ENCODE data around the gene PPP1R2.
A peak's percentile ranks its signal among the peaks of the same experiment; 100 is the strongest.
"Not testable (repeated sequence)": the region's sequence is repeated elsewhere in the genome, so short reads cannot be mapped to it uniquely, and the experiment has no call there.

Gene PPP1R2

DNA sequence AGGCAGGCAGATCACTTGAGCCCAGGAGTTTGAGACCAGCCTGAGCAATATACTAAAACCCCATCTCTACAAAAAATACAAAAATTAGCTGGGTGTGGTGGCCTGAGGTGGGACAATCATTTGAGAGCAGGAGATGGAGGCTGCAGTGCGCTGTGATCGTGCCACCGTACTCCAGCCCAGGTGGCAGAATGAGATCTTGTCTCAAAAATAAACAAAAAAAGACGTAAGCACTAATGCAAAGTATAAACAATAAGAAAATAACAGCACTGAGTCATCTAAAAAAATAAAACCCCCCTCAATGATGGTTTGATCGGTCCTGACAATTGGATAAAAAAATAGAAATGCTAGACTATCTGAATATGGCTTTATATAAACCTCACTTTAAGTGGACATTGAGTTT is 3.6 kb downstream of the PPP1R2 start:
- Mint-ChIP-seq H3K27me3 (peaks cover 12% of the 10 kb centered on the region), H3K4me1 (ENCODE audit: low read depth) (peaks cover 67% of the 10 kb centered on the region), H3K27ac (no peak overlapping the region), H3K4me3 (peak overlapping the region; percentile 17), H3K9me3 (no peaks in the 10 kb centered on the region), H3K36me3 (ENCODE audit: low read depth) (peaks cover 37% of the 10 kb centered on the region)
- intact Hi-C loops (cut with micrococcal nuclease), result no loop called here

DNA sequence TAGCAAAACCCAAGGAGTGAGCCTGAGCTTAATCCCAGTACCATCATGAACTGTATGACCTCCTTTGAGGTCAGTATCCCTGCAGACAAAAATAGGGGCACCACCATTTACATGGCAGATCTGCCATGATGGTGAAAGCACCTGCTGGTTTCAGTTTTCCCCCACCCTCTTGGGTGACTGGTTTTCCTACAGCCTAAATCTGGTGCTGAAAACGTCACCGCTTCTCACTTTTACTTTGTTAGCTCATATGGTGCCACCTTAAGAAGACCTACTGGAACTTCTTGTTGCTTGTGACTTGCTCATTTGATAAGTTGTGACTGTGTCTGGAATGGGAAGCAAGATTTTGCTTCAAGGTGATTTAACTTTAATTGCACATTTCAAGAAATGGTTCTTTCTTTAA is 5.1 kb downstream of the PPP1R2 start:
- no peaks in the 10 kb centered on the region for H3K9me3 Mint-ChIP-seq
- peaks cover 42% of the 10 kb centered on the region for H3K36me3 Mint-ChIP-seq (ENCODE audit: low read depth)
- H3K27me3 Mint-ChIP-seq, result no peaks in the 10 kb centered on the region
- intact Hi-C loops (cut with micrococcal nuclease), result no loop called here
- peaks cover 56% of the 10 kb centered on the region for H3K4me1 Mint-ChIP-seq (ENCODE audit: low read depth)
- H3K27ac Mint-ChIP-seq, result no peak overlapping the region
- H3K4me3 Mint-ChIP-seq, result no peak overlapping the region

DNA sequence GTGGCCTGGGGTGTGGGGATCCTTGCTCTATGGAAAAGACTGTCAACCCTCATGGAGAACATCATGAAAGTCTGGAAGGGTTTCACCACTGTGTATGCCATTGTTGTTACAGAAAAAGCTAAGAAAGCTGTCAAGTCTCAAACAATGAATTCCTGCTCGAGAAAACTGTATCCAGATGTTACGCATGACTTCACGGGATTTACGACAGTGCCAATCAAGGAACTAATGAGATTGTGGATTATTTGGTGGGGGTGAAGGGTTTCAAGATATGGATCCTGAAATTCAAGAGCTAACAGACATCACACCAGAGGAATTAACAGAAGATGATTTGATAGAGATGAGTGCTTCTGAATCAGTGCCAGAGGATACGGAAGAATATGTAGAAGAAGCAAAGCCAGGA is 7.8 kb downstream of the PPP1R2 start:
- peaks cover 43% of the 10 kb centered on the region for H3K36me3 Mint-ChIP-seq (ENCODE audit: low read depth)
- H3K4me1 Mint-ChIP-seq (ENCODE audit: low read depth), result peaks cover 43% of the 10 kb centered on the region
- no peak overlapping the region for H3K27ac Mint-ChIP-seq
- no peaks in the 10 kb centered on the region for H3K9me3 Mint-ChIP-seq
- no peak overlapping the region for H3K4me3 Mint-ChIP-seq
- H3K27me3 Mint-ChIP-seq, result no peaks in the 10 kb centered on the region
- intact Hi-C loops (cut with micrococcal nuclease), result no loop called here

DNA sequence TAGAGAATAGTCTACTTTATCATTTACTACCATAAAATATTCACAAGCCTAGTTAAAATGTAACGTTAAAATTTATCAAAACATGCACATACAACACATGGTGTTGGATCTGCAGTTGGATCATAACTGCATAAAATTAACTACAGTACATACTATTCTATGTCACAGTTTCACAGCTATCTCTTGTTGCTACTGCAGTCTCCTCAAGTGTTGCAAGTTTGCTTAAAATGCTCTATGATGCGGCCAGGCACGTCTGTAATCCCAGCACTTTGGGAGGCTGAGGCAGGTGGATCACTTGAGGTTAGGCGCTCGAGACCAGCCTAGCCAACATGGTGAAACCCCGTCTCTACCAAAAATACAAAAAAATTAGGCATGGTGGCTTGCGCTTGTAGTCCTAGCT is 10.3 kb downstream of the PPP1R2 start:
- Mint-ChIP-seq H3K4me1 (ENCODE audit: low read depth) (peaks cover 24% of the 10 kb centered on the region), H3K9me3 (no peaks in the 10 kb centered on the region), H3K36me3 (ENCODE audit: low read depth) (peaks cover 47% of the 10 kb centered on the region), H3K27ac (no peak overlapping the region), H3K4me3 (no peak overlapping the region), H3K27me3 (no peaks in the 10 kb centered on the region)
- intact Hi-C loops (cut with micrococcal nuclease), result no loop called here

DNA sequence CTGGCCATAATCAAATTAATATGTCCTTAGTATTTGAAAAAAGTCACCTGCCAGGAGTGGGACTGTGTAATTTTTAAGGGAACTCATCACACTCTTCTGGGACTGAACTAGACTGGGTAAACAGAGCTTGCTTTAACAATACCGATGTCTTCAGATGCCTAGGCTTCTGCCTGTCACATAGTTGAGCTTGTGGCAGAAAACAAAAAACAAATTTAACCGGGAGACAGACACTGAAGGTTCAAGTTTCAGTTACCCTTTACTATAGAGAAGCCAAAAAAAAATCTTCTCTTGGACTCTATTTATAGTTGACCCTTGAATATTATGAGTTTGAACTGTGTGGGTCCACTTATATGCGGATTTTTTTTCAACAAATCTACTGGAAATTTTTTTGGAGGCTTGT is 10.8 kb downstream of the PPP1R2 start:
- Mint-ChIP-seq H3K27ac (no peak overlapping the region), H3K9me3 (no peaks in the 10 kb centered on the region), H3K4me3 (no peak overlapping the region), H3K27me3 (no peaks in the 10 kb centered on the region), H3K36me3 (ENCODE audit: low read depth) (peaks cover 52% of the 10 kb centered on the region), H3K4me1 (ENCODE audit: low read depth) (peaks cover 19% of the 10 kb centered on the region)
- intact Hi-C loops (cut with micrococcal nuclease), result no loop called here

DNA sequence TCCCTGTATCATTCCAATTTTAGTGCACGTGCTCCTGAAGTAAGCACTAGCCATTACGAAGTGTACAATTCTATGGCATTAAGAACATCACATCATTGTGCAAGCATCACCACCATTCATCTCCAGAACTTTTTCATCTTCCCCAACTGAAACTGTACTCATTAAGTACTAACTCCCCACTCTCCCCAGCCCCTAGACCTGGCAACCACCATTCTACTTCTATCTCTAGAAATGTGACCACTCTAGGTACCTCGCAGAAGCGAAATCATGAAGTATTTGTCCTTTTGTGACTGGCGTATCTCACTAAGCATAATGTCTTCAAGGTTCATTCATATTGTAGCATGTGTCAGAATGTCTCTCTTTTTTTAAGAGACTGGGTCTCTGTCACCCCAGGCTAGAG is 11.4 kb downstream of the PPP1R2 start:
- Mint-ChIP-seq H3K4me1 (ENCODE audit: low read depth) (peaks cover 18% of the 10 kb centered on the region), H3K27me3 (no peaks in the 10 kb centered on the region), H3K4me3 (no peak overlapping the region), H3K9me3 (no peaks in the 10 kb centered on the region), H3K36me3 (ENCODE audit: low read depth) (peaks cover 59% of the 10 kb centered on the region), H3K27ac (no peak overlapping the region)
- intact Hi-C loops (cut with micrococcal nuclease), result no loop called here

DNA sequence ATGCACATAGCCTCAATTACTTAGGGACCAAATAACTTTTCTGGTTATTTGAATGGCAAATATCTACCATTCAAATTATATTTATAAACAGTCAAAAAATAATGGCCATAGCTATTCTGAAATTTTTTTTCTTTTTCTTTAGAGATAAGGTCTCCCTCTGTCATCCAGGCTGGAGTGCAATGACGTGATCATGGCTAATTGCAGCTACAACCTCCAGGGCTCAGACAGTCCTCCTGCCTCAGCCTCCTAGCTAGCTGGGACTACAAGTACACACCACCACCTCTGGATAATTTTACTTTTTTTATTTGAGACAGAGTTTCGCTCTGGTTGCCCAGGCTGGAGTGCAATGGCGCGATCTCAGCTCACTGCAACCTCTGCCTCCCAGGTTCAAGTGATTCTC is 16.6 kb downstream of the PPP1R2 start:
- Mint-ChIP-seq H3K27ac (no peak overlapping the region), H3K9me3 (no peaks in the 10 kb centered on the region), H3K36me3 (ENCODE audit: low read depth) (peaks cover 69% of the 10 kb centered on the region), H3K27me3 (no peaks in the 10 kb centered on the region), H3K4me1 (ENCODE audit: low read depth) (peaks cover 6% of the 10 kb centered on the region), H3K4me3 (no peak overlapping the region)
- intact Hi-C loops (cut with micrococcal nuclease), result no loop called here

DNA sequence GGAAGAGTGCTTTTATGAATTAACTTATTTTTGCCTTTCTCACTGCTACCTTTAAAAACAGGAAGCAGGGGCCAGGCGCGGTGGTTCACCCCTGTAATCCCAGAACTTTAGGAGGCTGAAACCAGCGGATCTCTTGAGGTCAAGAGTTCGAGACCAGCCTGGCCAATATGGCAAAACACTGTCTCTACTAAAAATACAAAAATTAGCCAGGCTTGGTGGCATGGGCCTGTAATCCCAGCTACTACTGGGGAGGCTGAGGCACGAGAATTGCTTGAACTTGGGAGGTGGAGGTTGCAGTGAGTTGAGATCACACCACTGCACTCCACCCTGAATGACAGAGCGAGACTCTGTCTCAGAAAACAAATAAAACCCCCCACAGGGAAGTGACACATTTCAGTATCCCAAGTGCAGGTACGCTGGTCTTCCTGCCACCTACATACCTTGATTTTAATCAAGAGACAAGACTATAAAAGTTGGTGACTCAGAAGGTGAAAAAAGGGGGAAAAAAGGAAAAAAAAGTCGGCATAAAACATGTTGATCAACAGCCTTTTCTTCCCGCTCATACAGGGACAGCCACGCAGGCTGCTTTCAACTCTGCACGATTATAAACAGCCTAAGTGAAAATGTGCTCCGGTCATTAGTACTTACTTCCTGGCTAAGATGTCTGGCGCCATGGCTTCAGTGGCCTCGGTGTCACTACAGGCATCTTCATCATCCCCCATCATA is 18.8 kb downstream of the PPP1R2 start:
- Mint-ChIP-seq H3K9me3 (no peaks in the 10 kb centered on the region), H3K27me3 (no peaks in the 10 kb centered on the region), H3K36me3 (ENCODE audit: low read depth) (peaks cover 77% of the 10 kb centered on the region), H3K27ac (no peak overlapping the region), H3K4me3 (no peak overlapping the region), H3K4me1 (ENCODE audit: low read depth) (peaks cover 5% of the 10 kb centered on the region)
- intact Hi-C loops (cut with micrococcal nuclease), result loop anchor here (5.0 kb wide), 1 partner anchor 82 kb away; the partner anchor contains the start of gene ACAP2

DNA sequence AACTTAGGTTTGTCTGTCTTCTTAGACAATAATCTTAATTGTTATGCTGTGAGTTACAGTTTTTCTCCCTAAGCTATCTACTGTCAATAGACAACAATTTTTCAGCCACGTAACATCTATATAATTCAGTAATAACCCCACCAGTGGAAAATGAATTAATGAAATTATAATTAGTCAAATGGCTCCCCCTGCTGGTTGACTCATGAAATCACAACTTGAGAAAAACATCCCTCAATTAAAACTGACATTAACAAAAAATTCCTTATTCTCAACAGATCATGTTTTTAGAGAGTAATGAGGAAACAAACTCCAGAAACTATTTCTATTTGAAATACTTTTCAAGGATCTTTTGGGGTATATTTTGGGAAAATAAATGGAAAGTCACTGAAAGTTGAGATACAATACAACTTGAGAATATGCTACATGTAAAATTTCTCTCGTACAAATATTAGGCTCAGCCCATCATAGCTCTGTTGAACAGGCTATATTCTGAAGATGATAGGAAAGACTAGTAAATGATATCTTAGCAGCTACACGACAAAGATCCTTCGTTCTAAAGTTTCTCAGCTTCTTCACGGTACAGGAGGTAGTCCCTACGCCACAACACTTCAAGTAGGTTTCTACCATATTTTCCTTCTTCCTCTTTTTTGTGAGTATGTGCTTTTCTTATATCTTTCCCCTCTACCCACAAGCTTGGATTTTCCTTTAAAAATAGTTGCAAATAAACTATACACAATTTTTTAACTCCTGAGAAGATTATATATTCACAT is 20.7 kb downstream of the PPP1R2 start:
- Mint-ChIP-seq H3K4me3 (no peak overlapping the region), H3K36me3 (ENCODE audit: low read depth) (peaks cover 73% of the 10 kb centered on the region), H3K4me1 (ENCODE audit: low read depth) (peaks cover 5% of the 10 kb centered on the region), H3K27me3 (no peaks in the 10 kb centered on the region), H3K27ac (no peak overlapping the region), H3K9me3 (no peaks in the 10 kb centered on the region)
- intact Hi-C loops (cut with micrococcal nuclease), result loop anchor here (2.0 to 5.0 kb wide), 2 partner anchors 80 to 252 kb away; partner anchors contain the start of genes ACAP2 and XXYLT1

DNA sequence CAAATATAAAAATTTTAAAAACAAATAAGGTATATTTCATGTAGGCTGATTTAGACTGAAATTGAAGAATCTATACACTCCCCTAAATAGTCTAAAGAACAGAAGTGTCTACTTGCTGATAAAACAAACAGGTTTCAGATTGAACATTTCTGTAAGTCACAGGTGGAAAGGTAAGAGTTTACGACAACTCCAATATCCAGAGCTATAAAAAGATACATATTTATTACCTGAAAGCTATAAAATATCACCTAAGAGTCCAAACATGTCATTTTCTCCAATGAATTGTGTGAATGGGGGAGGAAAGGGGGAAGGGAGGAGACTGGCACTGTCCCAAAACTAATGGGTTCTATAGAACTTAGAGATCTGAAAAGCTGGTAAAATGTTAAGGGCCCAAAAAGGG is 26.1 kb downstream of the PPP1R2 start:
- Mint-ChIP-seq H3K4me3 (no peak overlapping the region), H3K27me3 (no peaks in the 10 kb centered on the region), H3K9me3 (peaks cover 3% of the 10 kb centered on the region), H3K27ac (no peak overlapping the region), H3K36me3 (ENCODE audit: low read depth) (peaks cover 83% of the 10 kb centered on the region), H3K4me1 (ENCODE audit: low read depth) (peaks cover 2% of the 10 kb centered on the region)
- intact Hi-C loops (cut with micrococcal nuclease), result no loop called here

DNA sequence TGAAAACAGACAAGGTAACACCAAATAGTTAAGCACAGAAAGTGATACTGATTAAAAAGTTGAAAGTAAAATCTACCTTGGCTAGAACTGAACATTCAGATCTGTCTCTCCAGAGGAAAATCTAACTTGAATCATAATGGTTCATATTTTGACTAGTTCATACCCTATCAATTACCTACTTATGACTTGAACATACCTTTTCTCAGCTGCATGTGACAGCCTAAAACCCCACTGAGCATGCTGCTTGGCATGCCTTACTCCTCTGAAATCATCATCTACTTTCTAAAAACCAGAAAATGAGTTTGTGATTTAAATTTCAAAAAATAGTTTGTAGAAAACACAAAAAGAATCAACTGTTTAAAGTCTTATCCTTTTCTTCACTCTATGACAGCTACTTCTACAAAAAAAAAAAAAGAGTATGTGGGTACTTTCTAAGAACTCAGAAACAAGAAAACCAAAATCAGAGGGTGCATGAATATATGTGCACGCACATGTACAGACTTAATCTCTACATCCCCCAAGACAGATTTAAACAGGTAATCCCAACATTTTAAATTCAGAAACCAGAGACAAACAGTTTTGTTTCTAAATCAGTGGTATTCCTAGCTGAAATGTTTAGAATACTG is 28.4 kb downstream of the PPP1R2 start:
- peaks cover 79% of the 10 kb centered on the region for H3K36me3 Mint-ChIP-seq (ENCODE audit: low read depth)

DNA sequence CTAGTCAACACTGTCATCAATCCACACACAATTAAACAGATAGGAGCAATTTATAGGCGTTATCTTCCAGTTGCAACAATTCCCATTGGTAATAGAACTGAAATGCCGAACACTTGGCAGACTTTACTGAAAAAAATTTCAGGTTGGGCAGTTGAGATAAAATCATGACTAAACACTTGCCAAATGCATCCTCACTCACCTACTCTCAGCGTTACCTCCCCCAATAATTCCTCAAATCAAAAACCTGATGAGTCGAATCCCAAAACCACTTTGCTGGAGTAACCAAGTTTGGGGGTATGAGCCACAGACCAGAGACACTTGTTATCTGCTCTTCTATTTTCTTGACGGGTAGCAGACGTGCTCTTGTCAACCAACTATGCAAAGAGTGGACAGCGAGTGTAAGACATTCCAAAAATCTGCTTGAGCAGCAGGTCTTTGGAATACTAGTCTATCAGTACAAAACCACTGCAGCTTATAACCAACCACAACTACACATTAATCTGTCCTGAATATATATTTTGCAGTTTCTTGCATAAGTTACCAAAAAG is 30.3 kb downstream of the PPP1R2 start:
- no peak overlapping the region for H3K4me3 Mint-ChIP-seq
- H3K36me3 Mint-ChIP-seq (ENCODE audit: low read depth), result peaks cover 77% of the 10 kb centered on the region
- intact Hi-C loops (cut with micrococcal nuclease), result no loop called here
- peaks cover 8% of the 10 kb centered on the region for H3K9me3 Mint-ChIP-seq
- no peak overlapping the region for H3K27ac Mint-ChIP-seq
- H3K4me1 Mint-ChIP-seq (ENCODE audit: low read depth), result peaks cover 20% of the 10 kb centered on the region
- H3K27me3 Mint-ChIP-seq, result no peaks in the 10 kb centered on the region

More for the DNA sequence above, 28.4 kb downstream of the PPP1R2 start:
- H3K4me3 Mint-ChIP-seq; H3K27ac Mint-ChIP-seq; H3K9me3 Mint-ChIP-seq; intact Hi-C loops (cut with micrococcal nuclease); H3K27me3 Mint-ChIP-seq: not testable (repeated sequence)
- H3K4me1 Mint-ChIP-seq (ENCODE audit: low read depth), result peaks cover 11% of the 10 kb centered on the region

DNA sequence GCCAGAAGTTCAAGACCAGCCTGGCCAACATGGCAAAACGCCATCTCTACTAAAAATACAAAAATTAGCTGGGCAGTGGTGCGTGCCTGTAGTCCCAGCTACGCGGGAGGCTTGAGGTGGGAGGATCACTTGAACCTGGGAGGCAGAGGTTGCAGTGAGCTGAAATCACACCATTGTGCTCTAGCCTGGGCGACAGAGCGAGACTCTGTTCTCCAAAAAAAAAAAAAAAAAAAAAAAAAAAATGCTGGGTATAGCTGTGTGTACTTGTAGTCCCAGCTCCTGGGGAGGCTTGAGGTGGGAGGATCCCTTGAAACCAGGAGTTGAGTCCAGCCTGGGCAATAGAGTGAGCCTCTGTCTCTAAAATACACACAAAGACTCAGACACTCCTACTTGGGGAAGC is 32.0 kb downstream of the PPP1R2 start:
- no peak overlapping the region for H3K4me3 Mint-ChIP-seq
- H3K27me3 Mint-ChIP-seq, result no peaks in the 10 kb centered on the region
- H3K36me3 Mint-ChIP-seq (ENCODE audit: low read depth), result peaks cover 63% of the 10 kb centered on the region
- peak overlapping the region; percentile 45 for H3K27ac Mint-ChIP-seq
- H3K4me1 Mint-ChIP-seq (ENCODE audit: low read depth), result peaks cover 20% of the 10 kb centered on the region
- peaks cover 8% of the 10 kb centered on the region for H3K9me3 Mint-ChIP-seq
- intact Hi-C loops (cut with micrococcal nuclease), result no loop called here

DNA sequence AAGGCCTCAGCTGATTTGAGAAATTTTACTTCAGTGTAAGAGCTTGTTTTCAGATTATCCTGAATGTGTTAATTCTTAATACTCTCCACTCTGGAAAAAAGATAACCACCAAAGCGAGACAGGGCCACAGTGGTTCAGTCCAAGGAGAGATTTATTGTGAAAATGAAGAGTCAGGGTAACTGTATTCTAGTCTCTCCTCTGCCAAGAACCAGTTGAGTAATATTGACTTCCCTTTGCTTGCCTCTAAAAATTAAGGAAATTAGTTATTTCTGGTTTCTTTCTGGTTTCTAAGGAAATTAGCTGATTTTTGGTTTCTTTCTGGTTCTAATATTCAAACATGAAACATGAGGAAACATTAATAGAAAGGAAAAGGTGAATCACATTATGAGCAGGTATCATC is 34.9 kb downstream of the PPP1R2 start:
- peak overlapping the region; percentile 75 for H3K27ac Mint-ChIP-seq
- intact Hi-C loops (cut with micrococcal nuclease), result no loop called here
- H3K9me3 Mint-ChIP-seq, result peaks cover 8% of the 10 kb centered on the region
- no peak overlapping the region for H3K4me3 Mint-ChIP-seq
- peaks cover 34% of the 10 kb centered on the region for H3K36me3 Mint-ChIP-seq (ENCODE audit: low read depth)
- peaks cover 20% of the 10 kb centered on the region for H3K4me1 Mint-ChIP-seq (ENCODE audit: low read depth)
- no peaks in the 10 kb centered on the region for H3K27me3 Mint-ChIP-seq

Measured in dendritic cell treated with granulocyte-macrophage colony-stimulating factor and Interleukin-4, amounts not matched to agents 40 ng/mL and 50 ng/mL, for 4 days (primary cell).